ENCODE measurements around the gene ITLN2. TPM values are rescaled to one million over a fixed set of nuclear protein-coding genes. Genes with fewer than 3 reads are reported as not detected.
"Not testable (repeated sequence)": the region's sequence is repeated elsewhere in the genome, so short reads cannot be mapped to it uniquely, and the experiment has no call there.

ITLN2 gene
- total RNA-seq, 3 donors from 2014 or later = 10.7 TPM; not detected in 2

GRCh38 chr1:160945079-160945478, 9.5 kb downstream of the ITLN2 start:
- TF ChIP-seq POLR2A (IDR thresholded peaks at IDR 0.05) = no peak
- Histone ChIP-seq H3K4me1 (no peaks in the 10 kb centered on the region), H3K27me3 (peaks cover 0 to 16% of the 10 kb centered on the region in 2 donors), H3K36me3 (no peaks in the 10 kb centered on the region), H3K4me3 (no peak overlapping the region), H3K9me3 (no peaks in the 10 kb centered on the region), H3K27ac (no peak overlapping the region)
- no peak for DNase-seq (ENCODE audit: low spot score in 2 of 2)
- intact Hi-C loops (cut with DNase I; ENCODE audit: low total_unique reads) = no loop called here

- Histone ChIP-seq H3K27me3 (peaks cover 0 to 16% of the 10 kb centered on the region in 2 donors), H3K4me3 (no peak overlapping the region), H3K4me1 (no peaks in the 10 kb centered on the region), H3K9me3 (no peaks in the 10 kb centered on the region), H3K36me3 (no peaks in the 10 kb centered on the region), H3K27ac (no peak overlapping the region)
- TF ChIP-seq POLR2A (IDR thresholded peaks at IDR 0.05) = no peak
- TF ChIP-seq, protein P1, sequence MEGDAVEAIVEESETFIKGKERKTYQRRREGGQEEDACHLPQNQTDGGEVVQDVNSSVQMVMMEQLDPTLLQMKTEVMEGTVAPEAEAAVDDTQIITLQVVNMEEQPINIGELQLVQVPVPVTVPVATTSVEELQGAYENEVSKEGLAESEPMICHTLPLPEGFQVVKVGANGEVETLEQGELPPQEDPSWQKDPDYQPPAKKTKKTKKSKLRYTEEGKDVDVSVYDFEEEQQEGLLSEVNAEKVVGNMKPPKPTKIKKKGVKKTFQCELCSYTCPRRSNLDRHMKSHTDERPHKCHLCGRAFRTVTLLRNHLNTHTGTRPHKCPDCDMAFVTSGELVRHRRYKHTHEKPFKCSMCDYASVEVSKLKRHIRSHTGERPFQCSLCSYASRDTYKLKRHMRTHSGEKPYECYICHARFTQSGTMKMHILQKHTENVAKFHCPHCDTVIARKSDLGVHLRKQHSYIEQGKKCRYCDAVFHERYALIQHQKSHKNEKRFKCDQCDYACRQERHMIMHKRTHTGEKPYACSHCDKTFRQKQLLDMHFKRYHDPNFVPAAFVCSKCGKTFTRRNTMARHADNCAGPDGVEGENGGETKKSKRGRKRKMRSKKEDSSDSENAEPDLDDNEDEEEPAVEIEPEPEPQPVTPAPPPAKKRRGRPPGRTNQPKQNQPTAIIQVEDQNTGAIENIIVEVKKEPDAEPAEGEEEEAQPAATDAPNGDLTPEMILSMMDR (IDR thresholded peaks at IDR 0.05) = no peak
- TF ChIP-seq POLR2AphosphoS5 (IDR thresholded peaks at IDR 0.05) = no peak
- no peak for DNase-seq (ENCODE audit: low spot score in 2 of 2)
- intact Hi-C loops (cut with DNase I; ENCODE audit: low total_unique reads) = no loop called here
Measured at GRCh38 chr1:160942926-160943325, 11.7 kb downstream of the ITLN2 start.

- DNase-seq (ENCODE audit: low spot score in 2 of 2); H3K4me3 ChIP-seq; H3K27me3 ChIP-seq; H3K4me1 ChIP-seq; H3K36me3 ChIP-seq; intact Hi-C loops (cut with DNase I; ENCODE audit: low total_unique reads); H3K27ac ChIP-seq: not testable (repeated sequence)
- H3K9me3 ChIP-seq = peaks cover 0 to 12% of the 10 kb centered on the region in 2 donors
Measured at GRCh38 chr1:160936666-160937065, 17.9 kb downstream of the ITLN2 start.

DNA sequence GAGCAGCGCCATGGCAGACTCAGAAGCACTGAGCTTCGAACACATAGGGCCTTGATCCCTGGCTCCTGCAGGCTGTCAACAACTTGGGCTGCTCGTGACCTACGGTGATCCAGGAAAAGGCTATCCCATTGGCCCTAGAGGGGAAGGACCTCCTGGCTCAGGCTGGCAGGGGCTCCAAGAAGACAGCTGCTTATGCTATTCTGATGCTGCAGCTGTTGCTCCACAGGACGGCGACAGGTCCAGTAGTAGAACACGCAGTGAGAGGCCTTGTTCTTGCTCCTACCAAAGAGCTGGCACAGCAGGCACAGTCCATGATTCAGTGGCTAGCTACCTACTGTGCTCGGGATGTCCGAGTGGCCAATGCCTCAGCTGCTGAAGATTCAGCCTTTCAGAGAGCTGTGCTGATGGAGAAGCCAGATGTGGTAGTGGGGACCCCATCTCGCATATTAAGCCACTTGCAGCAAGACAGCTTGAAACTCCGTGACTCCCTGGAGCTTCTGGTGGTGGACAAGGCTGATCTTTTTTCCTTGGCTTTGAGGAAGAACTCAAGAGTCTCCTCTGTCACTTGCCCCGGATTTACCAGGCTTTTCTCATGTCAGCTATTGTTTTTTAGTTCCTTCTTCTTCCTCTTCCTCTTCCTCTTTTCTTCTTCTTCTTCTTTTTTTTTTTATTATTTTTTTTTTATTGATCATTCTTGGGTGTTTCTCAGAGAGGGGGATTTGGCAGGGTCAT, 18.9 kb downstream of the ITLN2 start:
- H3K4me3 ChIP-seq = no peak overlapping the region
- H3K9me3 ChIP-seq = peaks cover 0 to 12% of the 10 kb centered on the region in 2 donors
- DNase-seq (ENCODE audit: low spot score in 2 of 2) = no peak
- no peaks in the 10 kb centered on the region for H3K27me3 ChIP-seq
- H3K4me1 ChIP-seq = no peaks in the 10 kb centered on the region
- no peak for TF ChIP-seq POLR2A (IDR thresholded peaks at IDR 0.05)
- TF ChIP-seq, protein P1 (IDR thresholded peaks at IDR 0.05) = no peak
- TF ChIP-seq POLR2AphosphoS5 (IDR thresholded peaks at IDR 0.05) = no peak
- intact Hi-C loops (cut with DNase I; ENCODE audit: low total_unique reads) = no loop called here
- no peaks in the 10 kb centered on the region for H3K36me3 ChIP-seq
- no peak overlapping the region for H3K27ac ChIP-seq

- H3K4me3 ChIP-seq; H3K27ac ChIP-seq; H3K36me3 ChIP-seq; DNase-seq (ENCODE audit: low spot score in 2 of 2); H3K27me3 ChIP-seq; H3K4me1 ChIP-seq; intact Hi-C loops (cut with DNase I; ENCODE audit: low total_unique reads): not testable (repeated sequence)
- peaks cover 0 to 12% of the 10 kb centered on the region in 2 donors for H3K9me3 ChIP-seq
Measured at GRCh38 chr1:160933305-160933704, 21.3 kb downstream of the ITLN2 start.

DNA sequence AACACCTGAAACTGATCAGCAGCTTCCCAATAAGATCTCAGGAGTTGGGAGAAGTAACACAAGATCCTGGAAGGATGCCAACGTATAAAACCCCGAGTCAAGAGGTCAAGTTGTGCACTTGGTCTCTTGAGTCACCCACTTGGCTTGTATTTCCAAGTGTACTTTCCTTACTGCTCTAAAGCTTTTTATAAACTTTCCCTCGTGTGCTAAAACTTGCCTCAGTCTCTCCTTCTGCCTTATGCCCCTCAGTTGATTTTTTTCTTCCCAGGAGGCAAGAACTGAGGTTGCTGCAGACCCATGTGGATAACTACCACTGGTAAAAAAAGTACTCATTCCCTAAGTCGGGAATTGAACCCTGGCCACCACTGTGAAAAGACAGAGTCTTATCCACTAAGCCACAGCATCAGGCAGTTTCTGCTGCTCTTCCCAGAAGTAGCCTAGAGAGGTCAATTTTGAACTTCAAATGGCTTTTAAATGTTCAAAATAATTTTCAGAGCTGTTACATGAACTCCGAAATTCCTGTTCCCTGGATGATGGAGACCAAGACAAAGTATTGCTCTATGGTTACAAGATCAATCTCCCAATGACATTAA, 28.9 kb downstream of the ITLN2 start:
- no peak for DNase-seq (ENCODE audit: low spot score in 2 of 2)
- no peak for TF ChIP-seq POLR2A (IDR thresholded peaks at IDR 0.05)
- TF ChIP-seq, protein P1 (IDR thresholded peaks at IDR 0.05) = no peak
- TF ChIP-seq POLR2AphosphoS5 (IDR thresholded peaks at IDR 0.05) = no peak
- peaks cover 6 to 15% of the 10 kb centered on the region in 2 donors for H3K9me3 ChIP-seq
- H3K27me3 ChIP-seq = no peaks in the 10 kb centered on the region
- H3K4me1 ChIP-seq = no peaks in the 10 kb centered on the region
- no peak overlapping the region for H3K27ac ChIP-seq
- intact Hi-C loops (cut with DNase I; ENCODE audit: low total_unique reads) = loop anchor here (2.0 kb wide), 1 partner anchor 37 kb away; no protein-coding TSS in a partner anchor
- no peak overlapping the region for H3K4me3 ChIP-seq
- no peaks in the 10 kb centered on the region for H3K36me3 ChIP-seq
